HepG2 (cell line): ENCODE data around the gene RPS6KC1. TPM values are rescaled to one million over a fixed set of nuclear protein-coding genes. Genes with fewer than 3 reads are reported as not detected.
A peak's percentile ranks its signal among the peaks of the same experiment; 100 is the strongest.

Experiments
- ATAC-seq: fragments of 200-7000 bp; cut with Tn5 transposase; 3 replicates; pipeline ENCODE4 v1.9.1; 2020; ENCODE audit warnings: mild to moderate bottlenecking, moderate library complexity
- BruUV-seq: library from RNA; stranded (reverse); fragments of 400-500 nt; replicated peaks from 2 replicates; lab custom pipeline; 2021; lab: Mats Ljungman, UMichigan
- CTCF ChIA-PET: fragments of 300-600 bp; formaldehyde crosslinking; extraction: SDS; loops from one replicate; lab custom pipeline; 2021; ENCODE audit warnings: low total read pairs, inconsistent platforms, low intra/inter-chr PET ratio; lab: Yijun Ruan, JAX
- POLR2A ChIA-PET: fragments of 350-600 bp; sonication (Branson Sonifier 250); formaldehyde crosslinking; loops from one replicate; lab custom pipeline; 2020; ENCODE audit warnings: antibody characterized with exemption, inconsistent platforms; lab: Yijun Ruan, JAX
- DNase-seq: peaks from one replicate; pipeline ENCODE4 v3.0.0-alpha.2; 2015; ENCODE audit warnings: low spot score
- FAIRE-seq: peaks from 3 replicates; lab custom pipeline; 2011; peaks lifted over from hg19 to GRCh38; lab: Jason Lieb, UNC
- H2AFZ ChIP-seq: one replicate; pipeline ENCODE4 v1.6.1; 2011; ENCODE audit warnings: low read length, inconsistent platforms
- H3K27ac ChIP-seq: fragments of 300-600 bp; 3 replicates; pipeline ENCODE4 v1.8.0; 2011; ENCODE audit warnings: mixed run types, mild to moderate bottlenecking, mixed read lengths, low read length, inconsistent platforms; ENCODE audit not compliant: insufficient read depth; ENCODE audit errors: extremely low read length
- H3K27me3 ChIP-seq, 2 experiments: fragments of 200-600 bp in 1 of 2; 2 replicates in 1 of 2; 3 replicates in 1 of 2; pipeline versions ENCODE4 v1.6.0 to v1.8.0; 2011; ENCODE audit warnings: low read length in 2 of 2, mild to moderate bottlenecking in 2 of 2, moderate library complexity in 2 of 2, inconsistent platforms in 1 of 2; ENCODE audit not compliant: insufficient read depth in 2 of 2, control insufficient read depth in 1 of 2
- H3K36me3 ChIP-seq, 2 experiments: fragments of 200-600 bp in 1 of 2; replicated peaks in 1 of 2; 2 replicates in 1 of 2; 3 replicates in 1 of 2; pipeline versions ENCODE4 v1.5.1 to v1.8.0; 2011; ENCODE audit warnings: low read length in 2 of 2, inconsistent platforms in 1 of 2; ENCODE audit not compliant: insufficient read depth in 2 of 2, control insufficient read depth in 1 of 2
- H3K4me1 ChIP-seq: 2 replicates; pipeline ENCODE4 v1.5.1; 2012; ENCODE audit warnings: low read length, inconsistent platforms; ENCODE audit not compliant: insufficient read depth
- H3K4me2 ChIP-seq: 2 replicates; pipeline ENCODE4 v1.6.0; 2011; ENCODE audit warnings: low read depth, low read length, inconsistent platforms
- H3K4me3 ChIP-seq, 3 experiments: fragments of 200-600 bp in 1 of 3; sonication (generic), shearing (Covaris generic) in 1 of 3; replicated peaks in 1 of 3; 2 replicates each; pipeline ENCODE4 v1.5.1; 2011 to 2016; ENCODE audit warnings: low read length in 3 of 3, inconsistent platforms in 2 of 3, low read depth in 2 of 3, mild to moderate bottlenecking in 2 of 3, control low read depth in 1 of 3, mixed read lengths in 1 of 3; ENCODE audit not compliant: insufficient read depth in 1 of 3
- H3K79me2 ChIP-seq: one replicate; pipeline ENCODE4 v1.6.1; 2011; ENCODE audit warnings: low read length, inconsistent platforms; ENCODE audit not compliant: insufficient read depth
- H3K9ac ChIP-seq: 2 replicates; pipeline ENCODE4 v1.6.0; 2011; ENCODE audit warnings: mild to moderate bottlenecking, low read depth, low read length, inconsistent platforms; ENCODE audit not compliant: insufficient read depth
- H3K9me3 ChIP-seq: 2 replicates; pipeline ENCODE4 v1.5.1; 2012; ENCODE audit warnings: mild to moderate bottlenecking, low read length
- H4K20me1 ChIP-seq: 2 replicates; pipeline ENCODE4 v1.6.0; 2011; ENCODE audit warnings: inconsistent platforms, mild to moderate bottlenecking, low read length, moderate library complexity; ENCODE audit not compliant: insufficient read depth
- CEBPB ChIP-seq: IDR thresholded peaks from 2 replicates; pipeline ENCODE4 v1.6.1; 2011; ENCODE audit warnings: low read depth, low read length, improper control_type of control experiment, borderline replicate concordance
- GABPB1 ChIP-seq: IDR thresholded peaks from 2 replicates; pipeline ENCODE4 v1.6.1; 2016; ENCODE audit warnings: mild to moderate bottlenecking, missing genetic modification reagents, moderate library complexity, missing compliant biosample characterization
- HOMEZ ChIP-seq: IDR thresholded peaks from 2 replicates; pipeline ENCODE4 v1.6.1; 2016; ENCODE audit warnings: low read depth
- SKIL ChIP-seq: sonication (generic); formaldehyde crosslinking; IDR thresholded peaks from 2 replicates; pipeline ENCODE4 v1.8.0; 2022; ENCODE audit warnings: missing genetic modification reagents, mild to moderate bottlenecking, moderate library complexity, borderline replicate concordance
- ZNF75D ChIP-seq: sonication (generic); formaldehyde crosslinking; IDR thresholded peaks from 2 replicates; pipeline ENCODE4 v1.8.1; 2023; ENCODE audit warnings: missing genetic modification reagents, mild to moderate bottlenecking, borderline replicate concordance
- WGBS: methylation state at CpG from one replicate; pipeline ENCODE4 v1.1.6; 2017; ENCODE audit warnings: low lambda C conversion rate; 5-methylcytosine and 5-hydroxymethylcytosine counted together
- in situ Hi-C: cut with HindIII; loops from 2 replicates; pipeline ENCODE4 v1.10.0; 2017; ENCODE audit warnings: low pct_unique_long_range_greater_than_20kb; ENCODE audit not compliant: extremely low pct_ligation_motif_present
- intact Hi-C: fragments of 100-400 bp; cut with micrococcal nuclease; formaldehyde crosslinking; loops from one replicate; pipeline ENCODE4 v1.10.0; 2022; ENCODE audit not compliant: unreplicated experiment
- polyA plus RNA-seq, 8 experiments: library from polyadenylated mRNA; depleted of rRNA in 3 of 8; stranded (reverse) in 7 of 8; unstranded in 1 of 8; fragments of >200 nt; fragmentation: Illumina TruSeq in 4 of 8; extraction: Trizol in 4 of 8; gene quantifications; 2 replicates each; pipeline versions ENCODE4 v1.2.1 to v1.2.3, GENCODE V29; 2011 to 2016; ENCODE audit warnings: low read depth in 4 of 8, missing spikeins in 1 of 8, mixed read lengths in 1 of 8; ENCODE audit not compliant: insufficient read depth in 1 of 8
- total RNA-seq, 5 experiments: library from RNA; depleted of rRNA; stranded (reverse); fragments of >200 nt; fragmentation: Illumina TruSeq; extraction: Trizol; gene quantifications; 2 replicates each; pipeline ENCODE4 v1.2.3, GENCODE V29; 2016; ENCODE audit warnings: low read depth in 1 of 5

Gene RPS6KC1
- total and polyA plus RNA-seq, 2 of the 13 experiments (the other 11 are each of a cell fraction or from before 2014, with no cell fraction given): 11.0 to 25.2 TPM

- DNase-seq: no peak
- Histone ChIP-seq H3K4me1 (peaks cover 50% of the 10 kb centered on the region), H3K27ac (no peak overlapping the region), H3K4me3 (no peak overlapping the region), H3K9ac (no peak overlapping the region), H2AFZ (no peak overlapping the region), H3K27me3 (no peaks in the 10 kb centered on the region), H3K79me2 (peaks cover 10% of the 10 kb centered on the region), H3K9me3 (no peaks in the 10 kb centered on the region), H3K36me3 (no peaks in the 10 kb centered on the region), H4K20me1 (no peaks in the 10 kb centered on the region), H3K4me2 (no peak overlapping the region)
- no TSS peak for BruUV-seq
- no peak for FAIRE-seq
- no peak for ATAC-seq
- CTCF ChIA-PET: no interaction called here
- intact Hi-C loops: no loop called here
- in situ Hi-C loops: no loop called here
- POLR2A ChIA-PET: no interaction called here
- TF ChIP-seq GABPB1 (CRISPR knock-in tag) (no peak), ZNF75D (CRISPR knock-in tag) (no peak)
- TF ChIP-seq, all 625 proteins: peak for 0
These were observed 84.5 kb downstream of the RPS6KC1 start for GRCh38 chr1:213135572-213135971.

DNA sequence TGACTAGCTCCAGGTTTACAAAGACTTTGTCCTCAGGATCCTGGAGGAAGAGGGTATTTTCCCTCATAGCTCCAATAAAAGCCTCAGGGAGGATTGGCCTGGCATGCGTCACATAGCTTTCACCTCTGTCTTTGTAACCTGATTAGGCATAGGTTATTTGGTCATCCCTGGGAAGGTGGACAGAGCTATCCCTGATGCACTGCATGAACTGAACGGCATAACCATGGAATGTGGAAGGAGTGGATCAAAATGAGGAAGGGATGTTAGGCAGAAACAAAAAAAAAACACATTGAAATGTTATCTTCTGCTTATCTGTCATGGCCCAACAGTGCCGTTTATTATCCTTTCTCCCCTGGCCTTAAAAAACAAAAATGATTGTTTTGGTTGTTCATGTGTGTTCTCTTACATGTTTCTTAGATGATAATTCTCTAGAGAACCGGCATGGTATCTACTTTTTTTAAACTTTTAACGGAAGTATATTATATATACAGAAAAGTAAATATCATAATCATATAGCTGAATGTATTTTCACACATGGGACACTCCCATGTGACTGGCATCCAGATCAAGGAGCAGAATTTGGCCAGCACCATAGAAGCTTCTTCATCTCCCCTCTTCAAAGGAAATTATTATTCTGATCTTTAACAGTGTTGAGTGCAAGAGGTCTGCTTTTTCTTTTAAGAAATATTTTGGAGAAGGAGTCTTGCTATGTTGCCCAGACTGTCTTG is 85.3 kb downstream of the RPS6KC1 start:
- ATAC-seq (peak; percentile 50; the same call in 2 of the 3 replicates), FAIRE-seq (no peak), DNase-seq (peak; percentile 16)
- Histone ChIP-seq H2AFZ (no peak overlapping the region), H3K79me2 (peaks cover 10% of the 10 kb centered on the region), H3K9ac (no peak overlapping the region), H4K20me1 (no peaks in the 10 kb centered on the region), H3K27me3 (no peaks in the 10 kb centered on the region), H3K27ac (no peak overlapping the region), H3K36me3 (no peaks in the 10 kb centered on the region)
- 87% methylated on average over 5 of the region's 5 CpGs for WGBS
- BruUV-seq: no TSS peak
- in situ Hi-C loops: no loop called here
- TF ChIP-seq HOMEZ (CRISPR knock-in tag): 0 out of 2 replicates have a peak, but pooled peaks have one; percentile 6
- TF ChIP-seq CEBPB: no peak
- TF ChIP-seq SKIL: no peak
- TF ChIP-seq, all 625 proteins: peak for 1
- H3K4me1 ChIP-seq: peaks cover 50% of the 10 kb centered on the region
- intact Hi-C loops: no loop called here
- no peaks in the 10 kb centered on the region for H3K9me3 ChIP-seq
- H3K4me2 ChIP-seq: no peak overlapping the region
- POLR2A ChIA-PET: no interaction called here
- CTCF ChIA-PET: no interaction called here
- H3K4me3 ChIP-seq: no peak overlapping the region
